Right lobe of liver (tissue), 6 donors: ENCODE measurements around the gene MAST1. TPM values are rescaled to one million over a fixed set of nuclear protein-coding genes. Genes with fewer than 3 reads are reported as not detected.

Experiments
- ATAC-seq, 4 donors: fragments of 200-7000 bp; cut with Tn5 transposase; one replicate each; pipeline ENCODE4 v1.9.1; 2020; ENCODE audit warnings: mild to moderate bottlenecking in 4 of 4, moderate library complexity in 4 of 4
- DNase-seq, 3 donors: peaks; one replicate each; pipeline ENCODE4 v3.0.0-alpha.2; 2020
- H3K27ac ChIP-seq, 3 donors: fragments of 200-600 bp; one replicate each; pipeline ENCODE4 v1.8.0; 2022
- H3K27me3 ChIP-seq, 2 donors: fragments of 200-600 bp; one replicate each; pipeline ENCODE4 v1.8.0; 2022
- H3K36me3 ChIP-seq, 4 donors: fragments of 200-600 bp; sonication (generic) in 1 of 4; one replicate each; pipeline versions ENCODE4 v1.5.1 to v1.8.0; 2017 to 2022; ENCODE audit warnings: control low read depth in 1 of 4
- H3K4me1 ChIP-seq, 4 donors: fragments of 200-600 bp; sonication (generic) in 1 of 4; one replicate each; pipeline versions ENCODE4 v1.5.1 to v1.8.0; 2017 to 2022; ENCODE audit warnings: control low read depth in 1 of 4
- H3K4me3 ChIP-seq, 3 donors: fragments of 200-600 bp; one replicate each; pipeline ENCODE4 v1.8.0; 2022
- H3K9me3 ChIP-seq, 4 donors: fragments of 200-600 bp; sonication (generic) in 1 of 4; one replicate each; pipeline versions ENCODE4 v1.5.1 to v1.8.0; 2017 to 2022; ENCODE audit warnings: control low read depth in 1 of 4
- CTCF ChIP-seq, 4 donors: fragments of 200-600 bp in 3 of 4; fragments of 450-650 bp in 1 of 4; IDR thresholded peaks; one replicate each; pipeline versions ENCODE4 v1.5.1 to v1.8.0; 2016 to 2022; ENCODE audit warnings: antibody characterized with exemption in 4 of 4, mild to moderate bottlenecking in 2 of 4
- POLR2A ChIP-seq: fragments of 450-650 bp; IDR thresholded peaks from one replicate; pipeline ENCODE4 v1.6.1; 2017; ENCODE audit warnings: antibody characterized with exemption, mild to moderate bottlenecking
- WGBS: methylation state at CpG from one replicate; pipeline ENCODE4 v1.1.6; 2018; ENCODE audit warnings: low coverage, low lambda C conversion rate; ENCODE audit not compliant: insufficient coverage; ENCODE audit errors: missing lambda C conversion rate; 5-methylcytosine and 5-hydroxymethylcytosine counted together
- intact Hi-C, 2 donors: fragments of 100-400 bp; cut with DNase I; formaldehyde crosslinking; loops; one replicate each; pipeline versions ENCODE4 v1.11.2 to v1.14.1; 2022
- total RNA-seq, 6 experiments: library from RNA; depleted of rRNA in 2 of 6; stranded (reverse); fragments of >200 nt in 2 of 6; fragmentation: NEBNext Ultra II Directional in 3 of 6; extraction: Animal tissue kit (Norgen Biotek cat#: 25700) in 3 of 6; gene quantifications; one replicate each; pipeline versions ENCODE4 v1.1.0 to v1.2.4, GENCODE V29; 2016 to 2023
- donor health status: DM: no; HTN: yes; CAD: no.
- donor health status: DM: no; HTN: no; CAD: no.
- donor health status: DM: no; HTN: no; CAD: no.
- donor health status: DM: no; HTN: yes; CAD: no.
- donor health status: DM: no; HTN: yes; CAD: no.

The MAST1 gene
- total RNA-seq, 6 experiments from 2014 or later: 0.06 to 0.49 (median 0.34) TPM; not detected in 2

- H3K4me3 ChIP-seq: peak overlapping the region; percentile 18 to 51 (median 22)
- ATAC-seq (peak; percentile 36 to 57 (median 49)), DNase-seq (peak; percentile 73 to 86 (median 83))
- WGBS: 6% methylated on average over 28 of the region's 73 CpGs
- peaks cover 0 to 5% (median 0%) of the 10 kb centered on the region in 4 donors for H3K9me3 ChIP-seq
- no peaks in the 10 kb centered on the region for H3K27me3 ChIP-seq
- peaks cover 0 to 16% (median 0%) of the 10 kb centered on the region in 4 donors for H3K4me1 ChIP-seq
- intact Hi-C loops: loop anchor here in 1 of 2 donors (10.0 kb wide), 1 partner anchor 50 kb away; the partner anchor contains the start of genes CALR and FARSA
- peak overlapping the region in 1 of 3 donors; percentile 13 for H3K27ac ChIP-seq
- TF ChIP-seq CTCF (IDR thresholded peaks at IDR 0.05): peak; percentile 48 to 73 (median 56)
- no peak for TF ChIP-seq POLR2A
- no peaks in the 10 kb centered on the region for H3K36me3 ChIP-seq
These were observed 46.8 kb downstream of the MAST1 start for GRCh38 chr19:12884926-12885748.

GRCh38 chr19:12885749-12886650 lies 47.7 kb downstream of the MAST1 start:
- intact Hi-C loops: loop anchor here in 1 of 2 donors (10.0 kb wide), 1 partner anchor 49 kb away; the partner anchor contains the start of genes CALR and FARSA
- Histone ChIP-seq H3K27ac (peak overlapping the region in 1 of 3 donors; percentile 13), H3K9me3 (peaks cover 0 to 5% (median 0%) of the 10 kb centered on the region in 4 donors), H3K4me1 (peaks cover 0 to 18% (median 0%) of the 10 kb centered on the region in 4 donors), H3K4me3 (peak overlapping the region; percentile 18 to 51 (median 22)), H3K36me3 (no peaks in the 10 kb centered on the region), H3K27me3 (no peaks in the 10 kb centered on the region)
- 51% methylated on average over 6 of the region's 53 CpGs for WGBS
- DNase-seq (peak in 1 of 3 donors; percentile 63), ATAC-seq (no peak)
- TF ChIP-seq CTCF (IDR thresholded peaks at IDR 0.05) (no peak), POLR2A (no peak)

GRCh38 chr19:12886651-12886968 lies 48.3 kb downstream of the MAST1 start:
- TF ChIP-seq CTCF (IDR thresholded peaks at IDR 0.05) (no peak), POLR2A (no peak)
- H3K4me3 ChIP-seq: no peak overlapping the region
- H3K27ac ChIP-seq: no peak overlapping the region
- no peaks in the 10 kb centered on the region for H3K36me3 ChIP-seq
- ATAC-seq: no peak
- intact Hi-C loops: loop anchor here in 1 of 2 donors (10.0 kb wide), 1 partner anchor 48 kb away; the partner anchor contains the start of genes CALR and FARSA
- WGBS: 69% methylated on average over 4 of the region's 5 CpGs
- no peaks in the 10 kb centered on the region for H3K27me3 ChIP-seq
- H3K9me3 ChIP-seq: peaks cover 0 to 5% (median 0%) of the 10 kb centered on the region in 4 donors
- DNase-seq: no peak
- H3K4me1 ChIP-seq: peaks cover 0 to 18% (median 0%) of the 10 kb centered on the region in 4 donors

GRCh38 chr19:12886969-12887747 lies 48.8 kb downstream of the MAST1 start, which contains the start of gene KLF1:
Gene KLF1 (minus strand): TSS chr19:12887201. CDS start chr19:12887140, 61 bp downstream.
- 80% methylated on average over 5 of the region's 17 CpGs for WGBS
- intact Hi-C loops: loop anchor here in 1 of 2 donors (10.0 kb wide), 1 partner anchor 48 kb away; the partner anchor contains the start of genes CALR and FARSA
- H3K4me3 ChIP-seq: no peak within 1 kb of the TSS
- H3K9me3 ChIP-seq: peaks cover 0 to 5% (median 0%) of the 10 kb centered on the region in 4 donors
- H3K4me1 ChIP-seq: peaks cover 0 to 24% (median 3%) of the 10 kb centered on the region in 4 donors
- TF ChIP-seq POLR2A: no peak
- no peak for TF ChIP-seq CTCF (IDR thresholded peaks at IDR 0.05)
- no peak for ATAC-seq
- H3K27ac ChIP-seq: no peak within 1 kb of the TSS
- DNase-seq: no peak
- H3K27me3 ChIP-seq: no peaks in the 10 kb centered on the region
- no peaks in the 10 kb centered on the region for H3K36me3 ChIP-seq
